GM11168 (cell line): ENCODE data around the gene TMEM213.

Experiments
- in situ Hi-C: fragments of 300-500 bp; cut with MboI; formaldehyde crosslinking; loops from one replicate; pipeline ENCODE4 v1.12.0; 2022; ENCODE audit warnings: low sequenced_read_pairs; ENCODE audit not compliant: unreplicated experiment

The TMEM213 gene, protein sequence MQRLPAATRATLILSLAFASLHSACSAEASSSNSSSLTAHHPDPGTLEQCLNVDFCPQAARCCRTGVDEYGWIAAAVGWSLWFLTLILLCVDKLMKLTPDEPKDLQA

DNA sequence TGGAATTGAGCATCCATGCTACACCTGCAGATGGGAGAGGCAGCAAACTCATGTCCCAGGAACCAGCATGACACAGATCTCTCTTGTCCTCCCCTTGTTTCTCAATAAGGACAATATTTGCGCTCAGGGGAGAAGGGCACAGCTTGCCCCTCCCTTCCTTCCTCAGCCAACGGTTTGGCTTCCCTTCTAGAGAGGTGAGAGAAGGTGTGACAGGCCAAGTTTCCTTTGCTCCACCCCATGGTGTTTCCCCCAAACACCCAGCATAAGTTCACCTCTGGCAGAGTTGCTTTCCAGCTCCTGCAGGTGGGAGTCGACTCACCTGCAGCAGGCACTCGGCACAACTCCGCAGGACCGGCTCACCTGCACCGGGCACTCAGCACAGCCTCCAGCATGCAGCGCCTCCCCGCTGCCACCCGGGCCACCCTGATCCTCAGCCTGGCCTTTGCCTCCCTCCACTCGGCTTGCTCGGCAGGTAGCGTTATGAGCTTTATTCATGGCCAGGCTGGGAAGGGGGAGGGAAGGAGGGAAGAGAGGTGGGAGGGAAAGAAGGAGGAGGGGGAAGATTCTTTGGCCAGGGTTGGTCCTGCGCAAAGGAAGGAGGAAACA is at the start of gene TMEM213, which contains the start of gene ATP6V0A4:
Gene TMEM213 (plus strand): TSS at position 280 of the 606 bp plus-strand sequence. CDS start 111 bp downstream, at position 391.
Gene ATP6V0A4 (minus strand): TSS at position 482 of the 606 bp plus-strand sequence. CDS start 26,949 bp downstream, outside the sequence.
- in situ Hi-C loops = no loop called here

DNA sequence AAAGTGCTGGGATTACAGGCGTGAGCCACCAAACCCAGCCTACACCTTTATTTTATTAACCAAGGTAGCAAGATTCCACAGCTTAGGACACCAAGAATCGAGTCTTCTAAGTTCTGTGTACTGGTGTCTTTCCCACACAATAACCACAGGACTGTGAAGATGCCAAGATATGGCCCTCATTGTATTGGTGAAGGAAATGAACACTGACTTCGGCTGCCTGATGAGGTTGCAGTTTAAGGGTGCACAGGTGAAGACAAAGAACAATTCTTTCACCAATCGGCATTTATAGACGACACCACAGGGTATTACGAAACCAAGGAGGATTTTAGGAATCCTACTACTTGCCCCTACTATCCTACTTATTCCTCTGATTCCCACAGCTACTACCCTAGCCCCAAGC is 49.1 kb upstream of the TMEM213 start:
- in situ Hi-C loops = loop anchor here (25.0 kb wide), 1 partner anchor 286 kb away; the partner anchor contains the start of gene TRIM24

- in situ Hi-C loops = loop anchor here (25.0 kb wide), 1 partner anchor 288 kb away; the partner anchor contains the start of gene TRIM24
Observed at GRCh38 chr7:138749960-138750359, 47.8 kb upstream of the TMEM213 start.

DNA sequence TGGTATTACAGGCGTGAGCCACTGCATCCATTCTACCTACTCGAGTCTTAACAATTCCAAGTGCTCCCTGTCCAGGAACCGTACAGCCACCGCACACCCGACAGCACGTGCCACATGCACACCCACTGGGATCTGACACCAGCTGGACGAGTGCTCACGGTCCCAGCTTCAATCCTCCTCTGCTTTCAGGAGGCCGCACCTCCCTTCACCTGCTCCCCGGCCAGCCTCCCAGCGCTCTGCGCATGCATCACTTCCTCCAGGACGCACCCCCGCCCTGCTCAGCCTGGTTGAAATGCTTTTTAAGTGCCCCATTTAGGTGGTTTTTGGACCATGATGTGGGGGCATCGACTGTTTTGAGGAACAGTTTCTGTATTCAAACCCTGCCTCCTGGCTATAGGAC is 47.3 kb upstream of the TMEM213 start:
- in situ Hi-C loops = no loop called here

- in situ Hi-C loops = no loop called here
Observed at GRCh38 chr7:138750901-138751464, 46.8 kb upstream of the TMEM213 start.

DNA sequence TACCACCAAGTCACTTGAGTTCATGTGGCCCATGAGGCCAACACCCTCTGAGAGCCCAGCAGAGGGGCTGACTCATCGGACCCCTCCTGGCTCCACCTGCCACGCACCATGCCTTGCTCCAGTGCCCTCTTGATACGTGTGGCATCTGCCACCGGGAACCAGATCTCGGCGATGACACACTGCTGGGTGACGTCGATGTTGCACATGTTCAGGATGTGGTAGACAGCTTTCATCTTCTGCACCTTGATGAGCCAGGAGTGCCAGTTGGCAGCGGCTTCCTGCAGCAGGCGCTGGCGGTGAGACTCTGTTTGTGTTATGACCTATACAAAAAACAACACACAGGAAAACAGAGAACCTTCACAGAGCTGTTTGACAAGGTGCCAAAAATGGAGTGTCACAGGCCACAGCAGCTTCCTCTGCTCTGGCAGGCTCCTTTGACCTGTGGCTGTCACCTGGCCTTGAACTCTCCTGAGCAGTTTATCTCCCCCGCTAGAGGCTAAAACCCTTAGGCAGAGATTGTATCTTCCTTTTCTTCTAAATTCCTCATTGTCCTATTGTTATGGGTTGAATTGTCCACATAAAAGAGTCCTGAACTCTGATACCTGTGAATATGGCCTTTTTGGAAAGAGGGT is 45.2 kb upstream of the TMEM213 start:
- in situ Hi-C loops = no loop called here

DNA sequence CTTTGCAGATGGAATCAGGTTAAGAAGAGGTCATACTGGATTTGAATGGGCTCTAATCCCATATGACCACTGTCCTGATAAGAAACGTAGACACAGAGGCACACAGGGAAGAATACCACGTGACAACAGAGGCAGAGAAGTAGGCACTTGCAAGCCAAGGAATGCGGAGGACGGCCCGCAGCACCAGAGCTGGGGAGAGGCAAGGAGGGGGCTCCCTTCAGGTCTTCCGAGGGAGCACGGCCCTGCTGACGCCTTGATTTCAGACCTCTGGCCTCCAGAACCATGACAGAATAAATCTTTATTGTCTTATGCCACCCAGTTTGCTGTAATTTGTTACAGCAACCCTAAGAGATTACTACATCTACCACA is 44.7 kb upstream of the TMEM213 start:
- in situ Hi-C loops = no loop called here

DNA sequence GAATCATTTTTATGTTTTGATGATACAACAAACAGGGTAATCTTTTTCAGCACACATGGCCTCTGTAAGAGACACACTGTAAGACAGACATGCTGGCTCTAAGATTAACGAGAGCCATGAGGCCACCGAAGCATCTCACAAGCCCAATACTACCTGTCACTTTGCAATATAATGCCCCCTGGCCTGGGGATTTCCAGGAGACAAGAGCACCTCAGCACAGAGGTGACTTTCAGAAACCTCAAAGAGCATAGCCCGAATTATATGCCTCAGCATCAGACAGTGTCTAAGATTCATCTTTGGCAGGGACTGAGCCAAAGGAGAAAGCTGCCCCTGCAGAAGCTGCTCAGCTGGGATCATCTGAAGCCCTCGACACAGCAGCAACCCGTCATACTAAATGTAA is 44.2 kb upstream of the TMEM213 start:
- in situ Hi-C loops = no loop called here

GRCh38 chr7:138755331-138755747 is 42.5 kb upstream of the TMEM213 start:
- in situ Hi-C loops = no loop called here

DNA sequence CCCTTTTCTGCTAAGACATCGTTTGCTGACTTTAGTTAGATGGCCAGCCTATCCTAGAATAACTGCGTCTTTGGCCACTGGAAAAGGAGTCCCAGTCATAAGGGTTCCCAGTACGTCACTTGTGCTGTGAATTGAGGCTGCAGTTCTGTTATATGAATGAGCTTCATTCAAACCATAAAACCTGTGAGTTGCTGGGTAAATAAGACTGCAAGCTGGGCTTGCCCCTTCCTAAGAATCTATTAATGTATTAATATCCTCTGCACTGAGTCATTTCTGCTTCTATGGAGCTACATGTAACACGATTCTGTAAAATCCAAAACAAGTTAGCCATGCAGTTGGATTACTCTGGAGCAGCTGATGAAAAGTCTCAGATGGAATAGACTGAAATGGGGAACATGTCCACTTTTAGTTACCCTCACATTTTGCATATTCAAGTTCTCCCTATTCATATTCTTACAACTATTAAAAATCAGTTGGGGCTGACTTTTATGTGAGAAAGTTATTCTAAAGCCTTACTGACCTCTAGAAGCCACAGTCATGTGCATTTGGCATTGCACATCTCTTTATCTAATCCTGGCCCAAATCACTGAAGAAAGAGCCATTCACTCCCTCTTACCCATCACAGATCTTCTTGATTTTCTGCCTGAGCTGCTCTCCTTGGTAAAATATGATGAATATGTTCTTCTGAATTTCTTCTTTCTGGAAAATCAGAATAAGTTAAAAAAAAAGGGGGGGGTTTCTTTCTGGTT is 41.8 kb upstream of the TMEM213 start:
- in situ Hi-C loops = no loop called here

- in situ Hi-C loops = no loop called here
Observed at GRCh38 chr7:138756591-138757242, 41.1 kb upstream of the TMEM213 start.

DNA sequence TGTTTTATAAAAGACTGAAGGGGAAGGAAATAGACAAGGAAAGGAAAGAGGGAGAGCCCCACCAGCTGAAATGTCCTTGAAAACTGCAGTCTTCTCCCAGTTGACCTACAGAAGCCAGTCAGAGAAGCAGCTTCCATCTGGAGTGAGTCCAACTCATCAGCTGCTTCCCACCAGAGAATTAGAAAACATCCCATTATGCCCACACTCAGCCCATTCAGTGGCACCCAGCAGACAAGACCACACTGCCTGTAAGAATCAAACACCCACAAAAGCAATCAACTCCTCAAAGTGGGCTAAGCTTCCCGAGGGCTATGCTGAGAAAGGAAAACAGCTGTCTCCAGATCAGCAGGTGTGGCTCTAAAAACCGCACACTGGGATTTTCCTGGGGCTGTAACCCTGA is 29.6 kb upstream of the TMEM213 start:
- in situ Hi-C loops = no loop called here

GRCh38 chr7:138770904-138771303 is 26.9 kb upstream of the TMEM213 start:
- in situ Hi-C loops = no loop called here

DNA sequence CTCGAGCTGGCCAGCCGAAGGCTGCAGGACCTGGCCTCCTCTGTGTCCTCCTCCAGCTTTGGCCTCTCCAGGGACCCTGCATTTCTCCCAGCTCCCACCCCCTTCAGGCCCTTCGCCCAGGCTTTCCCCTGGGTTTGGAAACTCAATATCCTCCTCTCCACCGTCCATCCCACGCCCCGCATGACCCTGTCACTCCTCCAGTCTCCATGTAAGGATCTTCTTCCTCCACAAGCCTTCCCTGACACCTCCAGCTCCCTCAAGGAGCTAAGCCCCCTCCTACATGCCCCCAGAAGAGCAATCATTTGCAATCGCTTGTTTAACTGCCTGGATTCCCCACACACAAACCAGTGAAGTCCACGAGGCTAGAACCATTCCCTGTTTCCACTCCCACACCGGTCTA is 24.6 kb upstream of the TMEM213 start:
- in situ Hi-C loops = no loop called here

DNA sequence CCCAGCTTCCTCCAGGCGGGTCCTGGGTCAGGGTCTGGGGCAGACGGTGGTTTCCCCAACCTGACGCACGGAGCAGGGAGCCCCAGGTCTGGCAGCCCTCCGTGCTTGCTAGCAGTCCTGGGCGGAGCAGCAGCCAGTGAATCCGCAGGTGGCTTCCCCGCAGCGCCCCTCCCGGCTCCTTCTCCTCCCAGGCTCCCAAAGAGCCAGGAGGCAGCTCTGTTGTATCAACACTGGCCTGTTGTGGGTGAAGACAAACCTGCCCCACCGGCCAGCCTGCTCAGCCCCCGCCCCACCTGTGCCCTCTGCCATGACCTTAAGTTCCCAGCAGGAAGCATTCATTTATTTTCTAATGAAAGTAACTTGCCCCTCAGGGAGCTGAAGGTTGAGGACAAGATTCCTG is 24.0 kb upstream of the TMEM213 start:
- in situ Hi-C loops = no loop called here

- in situ Hi-C loops = no loop called here
Observed at GRCh38 chr7:138776166-138776833, 21.5 kb upstream of the TMEM213 start.

GRCh38 chr7:138781004-138781403 is 16.8 kb upstream of the TMEM213 start:
- in situ Hi-C loops = no loop called here

DNA sequence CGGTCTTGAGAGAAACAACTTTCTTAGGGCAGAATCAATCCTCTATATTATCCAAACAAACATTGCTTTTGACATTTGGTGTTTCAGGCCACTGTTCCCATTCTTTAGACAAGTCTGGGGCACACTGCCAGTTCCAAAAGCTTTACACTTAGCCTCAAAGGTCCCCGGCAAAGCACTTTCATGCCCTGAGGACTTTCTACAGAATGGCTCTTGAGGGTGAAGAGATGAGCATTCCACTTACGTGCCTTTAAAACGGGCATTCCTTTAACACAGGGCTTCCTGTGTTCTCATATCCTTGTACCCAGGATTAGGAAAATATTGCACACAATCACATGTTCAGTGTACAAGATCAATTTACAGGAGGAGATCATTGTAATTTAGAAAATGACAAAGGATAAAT is 13.1 kb upstream of the TMEM213 start:
- in situ Hi-C loops = no loop called here

GRCh38 chr7:138785587-138786437 is 12.0 kb upstream of the TMEM213 start:
- in situ Hi-C loops = no loop called here
